Transverse colon (tissue), 4 donors: Measurements from ENCODE around the gene CALHM6. TPM values are rescaled to one million over a fixed set of nuclear protein-coding genes. Genes with fewer than 3 reads are reported as not detected.

Experiments used
- DNase-seq: peaks from one replicate; pipeline ENCODE4 v3.0.0-alpha.2; 2019
- H3K27ac ChIP-seq, 4 donors: fragments of 200-600 bp; sonication (generic); 2 replicates each; pipeline ENCODE4 v1.5.1; 2016 to 2018; ENCODE audit warnings: inconsistent platforms in 4 of 4
- H3K27me3 ChIP-seq: fragments of 200-600 bp; sonication (generic); 2 replicates; pipeline ENCODE4 v1.5.1; 2017; ENCODE audit warnings: inconsistent platforms
- H3K36me3 ChIP-seq, 4 donors: fragments of 200-600 bp; sonication (generic); 2 replicates each; pipeline ENCODE4 v1.5.1; 2017 to 2019; ENCODE audit warnings: inconsistent platforms in 4 of 4
- H3K4me1 ChIP-seq, 4 donors: fragments of 200-600 bp; sonication (generic); 2 replicates each; pipeline ENCODE4 v1.5.1; 2017 to 2020; ENCODE audit warnings: inconsistent platforms in 4 of 4
- H3K4me3 ChIP-seq, 4 donors: fragments of 200-600 bp; sonication (generic); 1 replicate in 1 of 4; 2 replicates in 3 of 4; pipeline versions ENCODE4 v1.5.1 to v1.6.1; 2017 to 2019; ENCODE audit warnings: inconsistent platforms in 4 of 4
- H3K9me3 ChIP-seq, 2 donors: fragments of 200-600 bp; sonication (generic); 2 replicates each; pipeline ENCODE4 v1.5.1; 2017 to 2019; ENCODE audit warnings: inconsistent platforms in 2 of 2
- EP300 ChIP-seq: sonication (generic); formaldehyde crosslinking; IDR thresholded peaks from one replicate; pipeline ENCODE4 v1.6.1; 2017; ENCODE audit warnings: antibody characterized with exemption, low read depth
- POLR2A ChIP-seq: fragments of 450-650 bp; IDR thresholded peaks from one replicate; pipeline ENCODE4 v1.6.1; 2016; ENCODE audit warnings: antibody characterized with exemption, mild to moderate bottlenecking, moderate library complexity
- POLR2AphosphoS5 ChIP-seq, 3 donors: sonication (generic); formaldehyde crosslinking; IDR thresholded peaks; one replicate each; pipeline ENCODE4 v1.6.1; 2016; ENCODE audit warnings: antibody characterized with exemption in 3 of 3
- WGBS, 2 donors: methylation state at CpG; one replicate each; pipeline ENCODE4 v1.1.5; 2018; ENCODE audit warnings: low coverage in 1 of 2; 5-methylcytosine and 5-hydroxymethylcytosine counted together
- in situ Hi-C, 4 donors: fragments of 200-750 bp; cut with MboI; loops; one replicate each; pipeline versions ENCODE4 v1.15.0 to v1.15.1; 2017; ENCODE audit warnings: low sequenced_read_pairs in 3 of 4, low pct_ligation_motif_present in 1 of 4, low pct_unique_long_range_greater_than_20kb in 1 of 4
- intact Hi-C: fragments of 100-400 bp; cut with DNase I; formaldehyde crosslinking; loops from one replicate; pipeline ENCODE4 v1.15.1; 2023; ENCODE audit warnings: low total_unique reads
- total RNA-seq, 4 donors: library from RNA; depleted of rRNA; stranded (reverse); fragments of >200 nt; gene quantifications; one replicate each; pipeline ENCODE4 v1.1.0, GENCODE V29; 2016
- TF ChIP-seq, protein P1 (sequence below), 5 experiments: fragments of 200-600 bp in 3 of 5; fragments of 450-650 bp in 2 of 5; sonication (generic) in 3 of 5; IDR thresholded peaks; 1 replicate in 2 of 5; 2 replicates in 3 of 5; pipeline ENCODE4 v1.5.1; 2016 to 2017; ENCODE audit warnings: antibody characterized with exemption in 5 of 5, inconsistent platforms in 3 of 5, mild to moderate bottlenecking in 2 of 5, moderate library complexity in 1 of 5

Gene CALHM6
- total RNA-seq = 10 to 100 TPM in 1 of 4 donors, 1 to 10 TPM in 2, not detected in 1; 3.3 to 21.7 (median 3.3) TPM

DNA sequence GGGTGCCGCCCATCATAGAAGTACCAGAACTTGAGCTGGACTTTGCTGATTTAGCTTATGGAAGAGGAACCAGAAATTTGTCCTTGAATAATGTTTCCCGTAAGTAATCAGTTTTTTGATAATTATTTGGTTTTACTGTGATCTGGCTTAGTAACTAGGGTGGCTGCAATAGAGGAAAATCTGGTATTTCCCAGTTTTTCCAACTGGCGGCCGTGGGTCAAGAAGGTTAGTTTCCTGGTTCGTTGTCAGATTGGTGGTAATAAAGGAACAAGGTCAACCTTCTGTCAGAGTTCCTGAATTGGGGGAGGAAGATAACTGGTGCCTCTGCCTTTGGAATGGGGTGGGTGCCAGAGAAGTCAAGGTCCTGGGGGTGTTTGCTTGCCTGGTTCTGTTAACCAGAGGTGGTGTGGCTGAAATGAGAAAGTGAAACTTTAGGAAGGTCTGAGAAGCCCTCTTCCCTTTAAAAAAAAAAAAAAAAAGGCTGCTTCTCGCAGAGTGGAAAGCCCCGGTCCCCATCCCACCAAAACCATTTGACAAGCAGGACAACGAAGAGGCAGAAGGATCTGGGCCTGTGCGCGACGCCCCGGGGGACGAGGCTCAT, at the start of gene CALHM6:
Gene CALHM6, plus strand, starts transcription at position 45 of the 601 bp plus-strand sequence. Its CDS starts 555 bp downstream, at position 600.
- Histone ChIP-seq H3K27ac (peak within 1 kb of the TSS; percentile 41 to 54 (median 44)), H3K4me3 (peak within 1 kb of the TSS; percentile 17 to 55 (median 34)), H3K27me3 (peaks cover 51% of the 10 kb centered on the region), H3K36me3 (no peaks in the 10 kb centered on the region), H3K4me1 (peaks cover 0 to 17% (median 3%) of the 10 kb centered on the region in 4 donors), H3K9me3 (no peaks in the 10 kb centered on the region)
- intact Hi-C loops (no loop called here), in situ Hi-C loops (no loop called here)
- TF ChIP-seq POLR2A (no peak), POLR2AphosphoS5 (IDR thresholded peaks at IDR 0.05) (no peak), EP300 (no peak)
- TF ChIP-seq, protein P1, sequence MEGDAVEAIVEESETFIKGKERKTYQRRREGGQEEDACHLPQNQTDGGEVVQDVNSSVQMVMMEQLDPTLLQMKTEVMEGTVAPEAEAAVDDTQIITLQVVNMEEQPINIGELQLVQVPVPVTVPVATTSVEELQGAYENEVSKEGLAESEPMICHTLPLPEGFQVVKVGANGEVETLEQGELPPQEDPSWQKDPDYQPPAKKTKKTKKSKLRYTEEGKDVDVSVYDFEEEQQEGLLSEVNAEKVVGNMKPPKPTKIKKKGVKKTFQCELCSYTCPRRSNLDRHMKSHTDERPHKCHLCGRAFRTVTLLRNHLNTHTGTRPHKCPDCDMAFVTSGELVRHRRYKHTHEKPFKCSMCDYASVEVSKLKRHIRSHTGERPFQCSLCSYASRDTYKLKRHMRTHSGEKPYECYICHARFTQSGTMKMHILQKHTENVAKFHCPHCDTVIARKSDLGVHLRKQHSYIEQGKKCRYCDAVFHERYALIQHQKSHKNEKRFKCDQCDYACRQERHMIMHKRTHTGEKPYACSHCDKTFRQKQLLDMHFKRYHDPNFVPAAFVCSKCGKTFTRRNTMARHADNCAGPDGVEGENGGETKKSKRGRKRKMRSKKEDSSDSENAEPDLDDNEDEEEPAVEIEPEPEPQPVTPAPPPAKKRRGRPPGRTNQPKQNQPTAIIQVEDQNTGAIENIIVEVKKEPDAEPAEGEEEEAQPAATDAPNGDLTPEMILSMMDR (IDR thresholded peaks at IDR 0.05) = no peak
- DNase-seq = no peak
- 43 to 66% methylated on average over 3 to 13 of the region's 13 CpGs for WGBS, 2 donors

- H3K9me3 ChIP-seq = no peaks in the 10 kb centered on the region
- no peak for DNase-seq
- no peaks in the 10 kb centered on the region for H3K36me3 ChIP-seq
- H3K4me1 ChIP-seq = peaks cover 6 to 35% (median 7%) of the 10 kb centered on the region in 4 donors
- in situ Hi-C loops = loop anchor here in 1 of 4 donors (25.0 kb wide), 1 partner anchor 125 kb away; the partner anchor contains the start of gene TSPYL1
- no peak overlapping the region for H3K27ac ChIP-seq
- H3K4me3 ChIP-seq = no peak overlapping the region
- intact Hi-C loops = no loop called here
- no peaks in the 10 kb centered on the region for H3K27me3 ChIP-seq
- TF ChIP-seq, protein P1 (IDR thresholded peaks at IDR 0.05) = no peak
- TF ChIP-seq POLR2AphosphoS5 (IDR thresholded peaks at IDR 0.05) = no peak
- no peak for TF ChIP-seq EP300
- TF ChIP-seq POLR2A = no peak
Observed at GRCh38 chr6:116412270-116412669, 48.9 kb upstream of the CALHM6 start.

DNA sequence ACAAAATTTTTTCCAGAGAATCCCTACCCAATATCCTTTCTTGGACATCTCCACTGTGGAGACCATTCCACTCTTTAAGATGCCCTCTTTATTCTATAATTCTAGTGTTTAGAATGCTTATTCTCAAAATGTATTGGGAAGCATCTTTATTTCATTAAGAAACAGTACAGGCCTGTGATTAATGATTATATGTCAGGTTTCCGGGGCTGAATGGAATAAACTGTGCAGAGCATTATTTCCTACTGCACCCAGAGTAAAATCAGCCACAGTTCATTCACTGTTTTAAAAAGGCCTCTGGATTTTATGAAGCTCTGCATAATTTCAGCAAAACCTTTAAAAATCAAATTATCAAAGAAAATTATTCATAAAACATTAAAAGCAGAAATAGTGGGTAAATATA, 47.8 kb upstream of the CALHM6 start:
- WGBS, 2 donors = 74 to 78% methylated on average over 1 of the region's 1 CpG
- Histone ChIP-seq H3K4me3 (no peak overlapping the region), H3K27ac (no peak overlapping the region), H3K27me3 (no peaks in the 10 kb centered on the region), H3K4me1 (peaks cover 6 to 35% (median 7%) of the 10 kb centered on the region in 4 donors), H3K36me3 (no peaks in the 10 kb centered on the region), H3K9me3 (no peaks in the 10 kb centered on the region)
- intact Hi-C loops = no loop called here
- DNase-seq = no peak
- TF ChIP-seq POLR2AphosphoS5 (IDR thresholded peaks at IDR 0.05) = no peak
- in situ Hi-C loops = loop anchor here in 1 of 4 donors (25.0 kb wide), 1 partner anchor 126 kb away; the partner anchor contains the start of gene TSPYL1

GRCh38 chr6:116417661-116418060, 43.5 kb upstream of the CALHM6 start:
- no peak for DNase-seq

More at GRCh38 chr6:116417661-116418060, 43.5 kb upstream of the CALHM6 start:
- 87 to 95% methylated on average over 3 of the region's 3 CpGs for WGBS, 2 donors
- in situ Hi-C loops = loop anchor here in 1 of 4 donors (25.0 kb wide), 1 partner anchor 130 kb away; the partner anchor contains the start of gene TSPYL1
- Histone ChIP-seq H3K9me3 (no peaks in the 10 kb centered on the region), H3K36me3 (no peaks in the 10 kb centered on the region), H3K27me3 (no peaks in the 10 kb centered on the region), H3K4me3 (no peak overlapping the region), H3K27ac (no peak overlapping the region), H3K4me1 (peaks cover 0 to 18% (median 7%) of the 10 kb centered on the region in 4 donors)
- intact Hi-C loops = no loop called here
- TF ChIP-seq, protein P1 (IDR thresholded peaks at IDR 0.05) = no peak
- TF ChIP-seq EP300 (no peak), POLR2AphosphoS5 (IDR thresholded peaks at IDR 0.05) (no peak), POLR2A (no peak)
